HepG2 (cell line): ENCODE measurements around the gene ELOVL5. TPM values are rescaled to one million over a fixed set of nuclear protein-coding genes. Genes with fewer than 3 reads are reported as not detected.

Experiments
- AGO2 ChIP-seq: fragments of 200-400 bp; formaldehyde crosslinking; optimal IDR thresholded peaks from 2 replicates; pipeline ENCODE3; 2017; ENCODE audit warnings: mild to moderate bottlenecking, low read depth, low read length, moderate library complexity
- ATF3 ChIP-seq: sonication (generic); formaldehyde crosslinking; IDR thresholded peaks from 2 replicates; pipeline ENCODE4 v1.4.0; 2020; ENCODE audit warnings: missing genetic modification reagents
- CEBPB ChIP-seq: IDR thresholded peaks from 2 replicates; pipeline ENCODE4 v1.6.1; 2011; ENCODE audit warnings: low read depth, low read length, improper control_type of control experiment, borderline replicate concordance
- CHD4 ChIP-seq: fragments of 200-600 bp; sonication (generic); IDR thresholded peaks from 2 replicates; pipeline ENCODE4 v1.7.0; 2017; ENCODE audit warnings: mild to moderate bottlenecking, low read length, borderline replicate concordance
- ELF3 ChIP-seq: IDR thresholded peaks from 2 replicates; pipeline ENCODE4 v1.6.1; 2016; ENCODE audit warnings: missing genetic modification reagents, missing compliant biosample characterization
- GABPA ChIP-seq, 2 experiments: IDR thresholded peaks; 2 replicates each; pipeline ENCODE4 v1.6.1; 2011 to 2016; ENCODE audit warnings: low read depth in 2 of 2, low read length in 1 of 2, missing biosample characterization in 1 of 2, missing genetic modification characterization in 1 of 2
- HIC2 ChIP-seq: sonication (generic); formaldehyde crosslinking; IDR thresholded peaks from 2 replicates; pipeline ENCODE4 v1.9.0; 2022; ENCODE audit warnings: low read depth, missing genetic modification reagents
- KMT2B ChIP-seq: IDR thresholded peaks from 2 replicates; pipeline ENCODE4 v1.6.1; 2016; ENCODE audit warnings: missing genetic modification reagents, missing compliant biosample characterization
- MXD4 ChIP-seq: IDR thresholded peaks from 2 replicates; pipeline ENCODE4 v1.6.1; 2016; ENCODE audit warnings: mild to moderate bottlenecking, missing biosample characterization, missing genetic modification reagents
- NFE2L1 ChIP-seq: sonication (generic); formaldehyde crosslinking; IDR thresholded peaks from 2 replicates; pipeline ENCODE4 v1.4.0; 2020; ENCODE audit warnings: missing genetic modification reagents, mild to moderate bottlenecking, borderline replicate concordance
- NR1H2 ChIP-seq: sonication (generic); formaldehyde crosslinking; IDR thresholded peaks from 2 replicates; pipeline ENCODE4 v1.8.1; 2022; ENCODE audit warnings: low read depth, missing genetic modification reagents, borderline replicate concordance
- SUZ12 ChIP-seq: fragments of 150-350 bp; IDR thresholded peaks from 2 replicates; pipeline ENCODE4 v1.6.1; 2014; ENCODE audit warnings: low read depth, low read length
- ZFY ChIP-seq: sonication (generic); formaldehyde crosslinking; IDR thresholded peaks from 2 replicates; pipeline ENCODE4 v1.4.0; 2020; ENCODE audit warnings: missing genetic modification reagents
- ZHX2 ChIP-seq, 2 experiments: sonication (generic) in 1 of 2; formaldehyde crosslinking in 1 of 2; IDR thresholded peaks; 2 replicates each; pipeline versions ENCODE4 v1.6.1 to v1.9.0; 2014 to 2022; ENCODE audit warnings: antibody characterized with exemption in 1 of 2, borderline replicate concordance in 1 of 2, inconsistent platforms in 1 of 2, low read depth in 1 of 2, missing genetic modification reagents in 1 of 2
- ZNF326 ChIP-seq: sonication (generic); formaldehyde crosslinking; IDR thresholded peaks from 2 replicates; pipeline ENCODE4 v1.4.0; 2020; ENCODE audit warnings: missing genetic modification reagents, borderline replicate concordance
- ZNF670 ChIP-seq: sonication (generic); formaldehyde crosslinking; IDR thresholded peaks from 2 replicates; pipeline ENCODE4 v1.8.0; 2022; ENCODE audit warnings: mild to moderate bottlenecking, missing genetic modification reagents, borderline replicate concordance
- ZNF740 ChIP-seq: sonication (generic); formaldehyde crosslinking; IDR thresholded peaks from 2 replicates; pipeline ENCODE4 v1.4.0; 2020; ENCODE audit warnings: missing genetic modification reagents
- ZNF777 ChIP-seq: sonication (generic); formaldehyde crosslinking; IDR thresholded peaks from 2 replicates; pipeline ENCODE4 v1.4.0; 2020; ENCODE audit warnings: missing genetic modification reagents
- ZSCAN9 ChIP-seq: IDR thresholded peaks from 2 replicates; pipeline ENCODE4 v1.6.1; 2016; ENCODE audit warnings: borderline replicate concordance
- polyA plus RNA-seq, 8 experiments: library from polyadenylated mRNA; depleted of rRNA in 3 of 8; stranded (reverse) in 7 of 8; unstranded in 1 of 8; fragments of >200 nt; fragmentation: Illumina TruSeq in 4 of 8; extraction: Trizol in 4 of 8; gene quantifications; 2 replicates each; pipeline versions ENCODE4 v1.2.1 to v1.2.3, GENCODE V29; 2011 to 2016; ENCODE audit warnings: low read depth in 4 of 8, missing spikeins in 1 of 8, mixed read lengths in 1 of 8; ENCODE audit not compliant: insufficient read depth in 1 of 8
- total RNA-seq, 5 experiments: library from RNA; depleted of rRNA; stranded (reverse); fragments of >200 nt; fragmentation: Illumina TruSeq; extraction: Trizol; gene quantifications; 2 replicates each; pipeline ENCODE4 v1.2.3, GENCODE V29; 2016; ENCODE audit warnings: low read depth in 1 of 5

Gene ELOVL5
- total and polyA plus RNA-seq, 2 of the 13 experiments (the other 11 are each of a cell fraction or from before 2014, with no cell fraction given): 50.1 to 72.4 TPM

- TF ChIP-seq GABPA (IDR thresholded peaks at IDR 0.05; ENCODE audit: low read depth, low read length) (no peak), GABPA (CRISPR knock-in tag; IDR thresholded peaks at IDR 0.05; ENCODE audit: low read depth) (peak; percentile 5; the same call in 1 of the 2 replicates), ZNF670 (peak; percentile 97), CEBPB (no peak), KMT2B (peak; percentile 70; the same call in 1 of the 2 replicates), ZSCAN9 (CRISPR knock-in tag) (0 out of 2 replicates have a peak, but pooled peaks have one; percentile 13), ELF3 (CRISPR knock-in tag) (peak; percentile 79), ZFY (CRISPR knock-in tag) (peak; percentile 89), ZNF740 (CRISPR knock-in tag) (peak; percentile 93), ZHX2 (IDR thresholded peaks at IDR 0.05; ENCODE audit: low read depth) (peak; percentile 72; the same call in 1 of the 2 replicates), ZHX2 (CRISPR knock-in tag; IDR thresholded peaks at IDR 0.05; ENCODE audit: borderline replicate concordance) (no peak), NFE2L1 (no peak), MXD4 (CRISPR knock-in tag) (no peak; the same call in 1 of the 2 replicates), SUZ12 (no peak), ATF3 (CRISPR knock-in tag) (peak; percentile 36; the same call in 1 of the 2 replicates), HIC2 (no peak), ZNF326 (CRISPR knock-in tag) (no peak), NR1H2 (CRISPR knock-in tag) (peak; percentile 100), ZNF777 (CRISPR knock-in tag) (peak; percentile 72), CHD4 (no peak), AGO2 (peak; percentile 74)
Observed at GRCh38 chr6:53359095-53359842, 10.5 kb upstream of the ELOVL5 start (continued).
